HEK293T (cell line): ENCODE measurements around the gene SELENOO.

ENCODE experiments used
- BHLHE40 ChIP-seq: fragments of 450-650 bp; IDR thresholded peaks from 2 replicates; pipeline ENCODE4 v1.6.1; 2016; ENCODE audit warnings: mild to moderate bottlenecking, moderate library complexity, borderline replicate concordance
- CTBP1 ChIP-seq: fragments of 450-650 bp; IDR thresholded peaks from 2 replicates; pipeline ENCODE4 v1.6.1; 2016; ENCODE audit warnings: borderline replicate concordance
- ELF4 ChIP-seq: fragments of 450-650 bp; IDR thresholded peaks from 2 replicates; pipeline ENCODE4 v1.6.1; 2017; ENCODE audit warnings: antibody characterized with exemption
- FOXK2 ChIP-seq: fragments of 450-650 bp; IDR thresholded peaks from 2 replicates; pipeline ENCODE4 v1.6.1; 2016; ENCODE audit warnings: mild to moderate bottlenecking
- NFRKB ChIP-seq: fragments of 450-650 bp; IDR thresholded peaks from 2 replicates; pipeline ENCODE4 v1.6.1; 2016; ENCODE audit warnings: mild to moderate bottlenecking, moderate library complexity
- SP1 ChIP-seq: fragments of 450-650 bp; IDR thresholded peaks from 2 replicates; pipeline ENCODE4 v1.6.1; 2017
- TARDBP ChIP-seq: fragments of 450-650 bp; IDR thresholded peaks from 2 replicates; pipeline ENCODE4 v1.6.1; 2016
- ZNF384 ChIP-seq: fragments of 450-650 bp; IDR thresholded peaks from 2 replicates; pipeline ENCODE4 v1.6.1; 2016

DNA sequence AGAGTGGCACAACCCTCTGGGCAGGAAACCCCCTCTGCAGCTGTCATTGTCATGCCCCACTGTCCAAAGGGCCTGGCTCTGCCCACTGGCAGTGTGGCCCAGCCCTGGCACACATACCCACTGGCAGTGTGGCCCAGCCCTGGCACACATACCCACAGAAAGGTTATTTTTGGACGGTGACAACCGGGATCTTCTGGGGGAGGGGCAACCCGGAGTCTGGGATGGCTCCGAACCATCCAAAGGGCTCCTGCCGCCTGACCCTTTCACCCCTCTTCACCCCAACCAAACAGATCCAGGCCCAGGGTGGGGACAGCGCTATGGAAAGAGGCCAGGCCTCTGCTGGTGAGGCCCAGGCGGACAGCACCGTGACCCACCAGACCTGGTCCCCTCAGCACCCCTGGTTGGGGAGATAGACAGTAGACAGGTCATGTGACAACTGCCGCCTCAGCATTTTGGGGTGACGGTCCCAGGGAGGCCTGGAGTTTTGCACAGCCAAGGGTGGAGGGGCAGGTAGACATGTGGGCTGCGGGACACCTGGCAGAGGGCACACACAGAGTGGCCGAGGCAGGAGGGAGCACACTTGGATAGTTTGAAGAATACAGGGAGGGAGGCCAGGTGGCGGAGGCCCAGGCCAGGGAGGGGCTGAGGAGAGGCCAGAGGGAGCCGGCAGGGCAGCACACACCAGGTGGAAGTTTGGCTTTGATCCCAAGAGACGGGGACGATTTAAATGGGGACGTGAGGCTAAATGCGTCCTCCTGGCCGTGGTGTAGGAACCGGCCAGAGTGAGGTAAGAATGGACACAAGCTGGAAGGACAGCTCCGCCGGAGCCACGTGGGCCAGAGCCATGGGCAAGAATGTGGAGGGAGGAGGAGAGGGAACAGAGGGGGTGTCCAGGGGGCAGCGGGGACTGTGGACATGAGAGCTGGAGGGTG lies 57.8 kb downstream of the SELENOO start:
- TF ChIP-seq BHLHE40 (no peak), TARDBP (no peak), SP1 (no peak), CTBP1 (no peak), ZNF384 (no peak), ELF4 (no peak), FOXK2 (no peak), NFRKB (no peak)
